Cerebellar nuclear complex (tissue), 1 donor: ENCODE data around the gene TRIM44.

ENCODE experiments used
- DNase-seq, 2 experiments: peaks; one replicate each; lab custom pipeline; 2025; lab: John Stamatoyannopoulos, UW

The TRIM44 gene

GRCh38 chr11:35662649-35663407, at the start of gene TRIM44:
Gene TRIM44 (plus strand): TSS chr11:35662775. CDS start chr11:35663112, 337 bp downstream.
- no peak for DNase-seq

GRCh38 chr11:35614939-35615569, 47.5 kb upstream of the TRIM44 start:
- DNase-seq, result no peak

- DNase-seq, result peak in 1 of 2 experiments; percentile 26
Measured at GRCh38 chr11:35615921-35616900, 46.4 kb upstream of the TRIM44 start.

- no peak for DNase-seq
Measured at GRCh38 chr11:35617316-35617686, 45.3 kb upstream of the TRIM44 start.

GRCh38 chr11:35617687-35618496, 44.7 kb upstream of the TRIM44 start, which contains the start of gene FJX1:
Gene FJX1 (plus strand): TSS chr11:35618460. CDS start chr11:35618637, 177 bp downstream.
- peak in 1 of 2 experiments; percentile 7 for DNase-seq

GRCh38 chr11:35618497-35619115, 44.0 kb upstream of the TRIM44 start:
- no peak for DNase-seq

GRCh38 chr11:35619116-35619854, 43.3 kb upstream of the TRIM44 start:
- DNase-seq, result no peak

GRCh38 chr11:35619855-35620640, 42.5 kb upstream of the TRIM44 start:
- DNase-seq, result no peak

GRCh38 chr11:35620795-35621194, 41.8 kb upstream of the TRIM44 start:
- DNase-seq, result no peak

- DNase-seq, result no peak
Measured at GRCh38 chr11:35621620-35622019, 41.0 kb upstream of the TRIM44 start.

GRCh38 chr11:35622070-35622469, 40.5 kb upstream of the TRIM44 start:
- DNase-seq, result no peak

- DNase-seq, result no peak
Measured at GRCh38 chr11:35623621-35624168, 38.9 kb upstream of the TRIM44 start.

- no peak for DNase-seq
Measured at GRCh38 chr11:35624316-35624715, 38.3 kb upstream of the TRIM44 start.

- no peak for DNase-seq
Measured at GRCh38 chr11:35624781-35625180, 37.8 kb upstream of the TRIM44 start.

GRCh38 chr11:35626501-35626900, 36.1 kb upstream of the TRIM44 start:
- no peak for DNase-seq

GRCh38 chr11:35629511-35629910, 33.1 kb upstream of the TRIM44 start:
- no peak for DNase-seq

GRCh38 chr11:35629914-35630313, 32.7 kb upstream of the TRIM44 start:
- DNase-seq, result no peak

- DNase-seq, result no peak
Measured at GRCh38 chr11:35631891-35632290, 30.7 kb upstream of the TRIM44 start.

GRCh38 chr11:35632301-35632700, 30.3 kb upstream of the TRIM44 start:
- DNase-seq, result no peak
